Neural cell (in vitro differentiated cells): ENCODE data around the gene CUBN. TPM values are rescaled to one million over a fixed set of nuclear protein-coding genes. Genes with fewer than 3 reads are reported as not detected.

Experiments used
- H2AFZ ChIP-seq: fragments of 200-600, 300-800 bp; sonication (generic), shearing (Covaris generic); 2 replicates; pipeline ENCODE4 v1.6.0; 2014; ENCODE audit warnings: low read depth, mild to moderate bottlenecking, antibody characterized with exemption, low read length, moderate library complexity
- H3F3A ChIP-seq: fragments of 200-600 bp; shearing (Covaris generic); 2 replicates; pipeline ENCODE4 v1.6.1; 2016; ENCODE audit warnings: mild to moderate bottlenecking, moderate library complexity, mixed read lengths, antibody characterized with exemption, low read length; ENCODE audit not compliant: insufficient read depth, poor library complexity, severe bottlenecking
- H3K27ac ChIP-seq: fragments of 200-600, 300-800 bp; sonication (generic), shearing (Covaris generic); 2 replicates; pipeline ENCODE4 v1.5.1; 2014; ENCODE audit warnings: mild to moderate bottlenecking, low read length, moderate library complexity
- H3K27me3 ChIP-seq: fragments of 300-800, 200-600 bp; sonication (generic), shearing (Covaris generic); 2 replicates; pipeline ENCODE4 v1.6.0; 2014; ENCODE audit warnings: mild to moderate bottlenecking, low read depth, low read length, moderate library complexity; ENCODE audit not compliant: insufficient read depth
- H3K36me3 ChIP-seq: fragments of 300-800, 200-600 bp; sonication (generic), shearing (Covaris generic); 2 replicates; pipeline ENCODE4 v1.5.1; 2014; ENCODE audit warnings: mild to moderate bottlenecking, antibody characterized with exemption, low read length, moderate library complexity; ENCODE audit not compliant: insufficient read depth
- H3K4me2 ChIP-seq: fragments of 300-800, 200-600 bp; sonication (generic), shearing (Covaris generic); 2 replicates; pipeline ENCODE4 v1.6.0; 2014; ENCODE audit warnings: mild to moderate bottlenecking, low read length
- H3K4me3 ChIP-seq: fragments of 300-800, 200-600 bp; sonication (generic), shearing (Covaris generic); 2 replicates; pipeline ENCODE4 v1.5.1; 2014; ENCODE audit warnings: mild to moderate bottlenecking, low read length, moderate library complexity
- H3K79me2 ChIP-seq: fragments of 200-600 bp; shearing (Covaris generic); replicated peaks from 2 replicates; pipeline ENCODE4 v1.6.0; 2014; ENCODE audit warnings: mild to moderate bottlenecking, low read length, moderate library complexity; ENCODE audit not compliant: insufficient read depth
- H3K9ac ChIP-seq: fragments of 300-800, 200-600 bp; sonication (generic), shearing (Covaris generic); 2 replicates; pipeline ENCODE4 v1.6.1; 2016; ENCODE audit warnings: mild to moderate bottlenecking, low read length, mixed read lengths
- H3K9me2 ChIP-seq: fragments of 200-600 bp; shearing (Covaris generic); 2 replicates; pipeline ENCODE4 v1.6.1; 2016; ENCODE audit warnings: mild to moderate bottlenecking, low read length, mixed read lengths; ENCODE audit not compliant: insufficient read depth
- H3K9me3 ChIP-seq: fragments of 200-600, 300-800 bp; sonication (generic), shearing (Covaris generic); 2 replicates; pipeline ENCODE4 v1.6.1; 2016; ENCODE audit warnings: mild to moderate bottlenecking, mixed run types, low read length, moderate library complexity, mixed read lengths
- H4K20me1 ChIP-seq: fragments of 200-600 bp; shearing (Covaris generic); 2 replicates; pipeline ENCODE4 v1.6.1; 2016; ENCODE audit warnings: mild to moderate bottlenecking, mixed run types; ENCODE audit not compliant: insufficient read depth
- CTCF ChIP-seq: fragments of 450-650 bp; IDR thresholded peaks from 2 replicates; pipeline ENCODE4 v1.5.1; 2014; ENCODE audit warnings: antibody characterized with exemption, mild to moderate bottlenecking, moderate library complexity; ENCODE audit not compliant: poor library complexity, severe bottlenecking
- EP300 ChIP-seq: fragments of 450-650 bp; conservative IDR thresholded peaks from 2 replicates; pipeline ENCODE4 v1.6.1; 2014; ENCODE audit warnings: antibody characterized with exemption, mild to moderate bottlenecking, moderate library complexity; ENCODE audit not compliant: poor library complexity, severe bottlenecking
- EZH2 ChIP-seq: fragments of 200-600, 300-800 bp; shearing (Covaris generic), sonication (generic); IDR thresholded peaks from 2 replicates; pipeline ENCODE4 v1.6.1; 2014; ENCODE audit warnings: antibody characterized with exemption, low read length, borderline replicate concordance, mild to moderate bottlenecking; ENCODE audit not compliant: insufficient read depth, poor library complexity, severe bottlenecking
- MXI1 ChIP-seq: fragments of 450-650 bp; conservative IDR thresholded peaks from 2 replicates; pipeline ENCODE4 v1.6.1; 2014; ENCODE audit warnings: antibody characterized with exemption, mild to moderate bottlenecking; ENCODE audit not compliant: poor library complexity, severe bottlenecking
- POLR2AphosphoS5 ChIP-seq: IDR thresholded peaks from 2 replicates; pipeline ENCODE4 v1.6.1; 2012
- REST ChIP-seq: IDR thresholded peaks from 2 replicates; pipeline ENCODE4 v1.6.1; 2012; ENCODE audit warnings: borderline replicate concordance
- SMC3 ChIP-seq: fragments of 450-650 bp; conservative IDR thresholded peaks from 2 replicates; pipeline ENCODE4 v1.6.1; 2014; ENCODE audit warnings: antibody characterized with exemption, mild to moderate bottlenecking, moderate library complexity; ENCODE audit not compliant: poor library complexity
- TAF1 ChIP-seq: IDR thresholded peaks from 2 replicates; pipeline ENCODE4 v1.6.1; 2012; ENCODE audit warnings: low read depth
- polyA plus RNA-seq: library from polyadenylated mRNA; depleted of rRNA; stranded (reverse); fragments of >200 nt; gene quantifications from 2 replicates; pipeline ENCODE4 v1.2.3, GENCODE V29; 2014

Gene CUBN
- polyA plus RNA-seq, 1 donor from 2014 or later, result 7.1 TPM

- Histone ChIP-seq H3K79me2 (no peaks in the 10 kb centered on the region), H2AFZ (no peak overlapping the region), H4K20me1 (no peaks in the 10 kb centered on the region), H3K27ac (no peak overlapping the region), H3K27me3 (no peaks in the 10 kb centered on the region), H3F3A (no peaks in the 10 kb centered on the region), H3K36me3 (no peaks in the 10 kb centered on the region), H3K9me2 (no peaks in the 10 kb centered on the region), H3K9ac (no peak overlapping the region), H3K4me2 (no peak overlapping the region), H3K4me3 (no peak overlapping the region), H3K9me3 (no peaks in the 10 kb centered on the region)
- TF ChIP-seq SMC3 (no peak), REST (no peak), EZH2 (no peak), EP300 (no peak), POLR2AphosphoS5 (no peak), MXI1 (no peak), CTCF (no peak), TAF1 (no peak)
Measured at GRCh38 chr10:17035446-17035845, 94.2 kb downstream of the CUBN start.

- Histone ChIP-seq H3F3A (no peaks in the 10 kb centered on the region), H3K4me3 (no peak overlapping the region), H3K4me2 (no peak overlapping the region), H3K9me2 (no peaks in the 10 kb centered on the region), H3K36me3 (no peaks in the 10 kb centered on the region), H3K79me2 (no peaks in the 10 kb centered on the region), H3K9ac (no peak overlapping the region), H3K9me3 (no peaks in the 10 kb centered on the region), H4K20me1 (no peaks in the 10 kb centered on the region), H3K27ac (no peak overlapping the region), H2AFZ (no peak overlapping the region), H3K27me3 (no peaks in the 10 kb centered on the region)
- TF ChIP-seq EP300 (no peak), MXI1 (no peak), SMC3 (no peak), CTCF (no peak), TAF1 (no peak), REST (no peak)
Measured at GRCh38 chr10:17033529-17034260, 95.9 kb downstream of the CUBN start.
